GM18909 (cell line): Measurements from ENCODE around the gene THSD4.

ENCODE experiments used
- ATAC-seq: cut with Tn5 transposase; IDR thresholded peaks from one replicate; pipeline ENCODE4 v1.9.1; 2021; ENCODE audit warnings: mild to moderate bottlenecking; ENCODE audit not compliant: unreplicated experiment, poor library complexity

THSD4 gene

DNA sequence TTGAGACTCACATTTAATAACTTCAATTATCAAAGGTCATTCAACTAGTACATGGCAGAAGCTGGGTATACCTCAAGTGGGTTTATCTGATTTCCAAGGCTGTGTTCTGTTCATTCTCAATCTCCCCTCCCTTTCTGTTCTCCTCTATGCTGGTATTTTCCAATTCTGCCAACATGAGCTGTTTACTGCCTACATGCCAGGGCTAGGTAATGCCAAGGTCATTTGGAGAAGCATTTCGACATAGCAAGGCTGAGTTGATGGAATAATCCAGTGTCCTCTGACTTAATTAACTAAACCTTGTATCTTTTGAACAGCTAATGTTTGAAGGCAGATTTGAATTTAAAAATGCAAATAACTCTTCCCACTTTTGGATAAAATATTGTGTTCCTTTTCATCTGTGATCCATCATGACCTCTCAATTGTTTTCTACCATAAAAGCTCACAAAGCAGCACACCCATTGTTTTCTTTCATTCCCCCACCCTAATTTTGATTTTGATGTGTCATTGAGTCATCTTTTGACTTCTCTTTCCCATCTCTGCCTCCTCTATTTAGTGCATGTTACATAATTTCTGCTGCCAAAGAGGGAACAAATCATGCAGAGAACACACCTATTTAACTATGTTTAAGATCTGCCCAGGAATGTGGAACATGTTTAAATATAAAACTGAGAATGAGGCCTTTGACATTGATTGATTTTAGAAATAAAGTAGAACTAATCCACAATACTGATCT is 386.2 kb downstream of the THSD4 start:
- ATAC-seq: no peak

DNA sequence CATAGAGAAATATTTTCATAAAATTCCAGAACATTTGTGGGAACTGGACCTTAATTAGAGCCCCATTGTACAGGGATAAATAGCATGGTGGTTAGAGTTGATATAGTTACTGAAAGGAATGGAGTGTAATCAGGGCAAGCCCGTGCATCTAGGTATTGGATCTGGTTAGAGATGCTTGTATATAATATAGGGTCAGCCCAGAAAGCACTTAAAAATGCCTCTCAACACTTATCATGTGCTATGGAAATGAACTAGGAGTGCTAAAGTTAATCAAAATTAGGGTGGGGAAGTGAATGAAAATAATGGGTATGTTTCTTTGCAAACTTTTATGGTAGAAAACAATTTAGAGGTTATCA is 386.8 kb downstream of the THSD4 start:
- no peak for ATAC-seq

DNA sequence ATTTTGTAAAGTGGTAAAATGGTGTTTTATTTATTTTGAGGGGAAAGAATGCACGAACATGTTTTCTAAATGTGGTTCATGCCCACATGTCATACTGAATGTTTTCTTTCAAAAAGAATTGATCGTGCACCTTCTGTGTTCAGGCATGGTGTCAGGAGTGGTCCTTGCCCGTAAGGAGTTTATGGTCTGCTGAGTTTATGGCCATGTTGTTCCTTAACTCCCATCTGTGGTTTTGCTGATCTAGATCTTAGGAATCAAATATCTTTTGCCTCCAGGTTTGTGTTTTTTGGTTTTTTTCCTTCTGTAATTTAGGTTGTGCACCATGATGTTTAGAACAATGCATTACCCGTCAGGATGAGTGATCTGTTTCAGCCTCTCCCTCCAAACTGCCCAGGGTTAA is 390.7 kb downstream of the THSD4 start:
- no peak for ATAC-seq

DNA sequence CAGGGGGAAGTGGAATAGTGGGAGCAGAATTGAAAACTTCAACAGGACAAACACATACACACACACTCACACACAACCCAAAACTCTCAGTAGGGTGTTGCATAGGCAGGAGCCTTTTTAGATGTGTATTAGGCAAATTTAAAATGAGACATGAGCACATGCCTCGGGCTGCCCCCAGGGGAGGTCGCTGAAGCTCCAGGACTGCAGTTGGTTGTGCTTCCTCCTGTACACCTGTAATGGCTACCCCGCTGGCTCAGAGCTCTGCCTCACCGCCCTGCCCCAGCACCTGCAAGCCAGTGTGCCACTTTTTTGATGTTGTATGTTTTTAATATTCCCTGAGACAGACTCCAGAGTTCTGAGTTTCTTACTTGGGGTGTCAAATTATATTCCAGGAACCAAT is 391.7 kb downstream of the THSD4 start:
- ATAC-seq: no peak

DNA sequence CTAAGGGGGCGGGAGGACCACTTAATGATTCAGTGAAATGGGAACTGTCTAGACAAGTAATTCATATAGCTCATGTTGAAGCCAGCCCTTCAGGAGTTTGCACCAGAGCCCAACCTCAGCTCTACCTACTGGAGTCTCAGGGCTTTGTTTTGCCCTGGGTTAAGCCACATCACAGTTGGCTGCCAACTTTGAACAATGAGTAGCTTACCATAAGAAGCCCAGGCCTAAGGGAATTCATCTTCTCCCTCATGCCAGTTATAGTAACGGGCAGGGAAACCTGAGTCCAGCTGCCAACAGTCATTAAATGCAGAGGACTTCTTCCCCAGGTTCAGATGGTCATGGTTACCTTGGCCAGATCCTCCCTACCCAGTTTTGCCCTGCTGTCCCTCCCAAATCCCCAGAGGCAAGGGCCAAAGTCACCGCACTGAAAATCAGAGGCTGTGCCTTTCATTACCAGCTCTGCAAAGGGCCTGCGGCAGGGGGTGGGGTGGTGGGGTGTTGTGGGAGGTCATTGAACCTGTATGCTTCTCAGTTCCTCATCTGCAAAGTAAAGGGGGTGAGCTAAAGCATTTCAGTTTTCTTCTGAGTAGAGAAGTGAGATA is 392.9 kb downstream of the THSD4 start:
- peak; percentile 65 for ATAC-seq

DNA sequence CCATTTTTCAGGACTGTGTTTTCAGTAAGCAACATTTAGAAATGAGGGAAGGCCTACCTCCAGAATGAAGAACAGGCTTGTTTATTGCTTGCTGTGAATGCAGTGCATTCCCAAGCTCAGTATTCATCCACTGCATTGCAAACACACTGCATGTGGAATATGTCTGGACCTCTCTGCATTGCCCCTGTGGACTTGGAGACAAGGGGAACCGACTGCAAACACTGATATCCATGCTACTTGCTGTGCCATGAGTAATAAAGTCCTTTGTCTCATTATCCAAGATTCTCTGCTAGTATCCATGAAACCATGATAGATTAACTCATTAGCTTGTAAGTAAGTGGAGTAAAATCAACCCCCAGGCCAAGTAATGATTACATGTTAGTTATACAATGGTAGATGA is 393.9 kb downstream of the THSD4 start:
- ATAC-seq: no peak

DNA sequence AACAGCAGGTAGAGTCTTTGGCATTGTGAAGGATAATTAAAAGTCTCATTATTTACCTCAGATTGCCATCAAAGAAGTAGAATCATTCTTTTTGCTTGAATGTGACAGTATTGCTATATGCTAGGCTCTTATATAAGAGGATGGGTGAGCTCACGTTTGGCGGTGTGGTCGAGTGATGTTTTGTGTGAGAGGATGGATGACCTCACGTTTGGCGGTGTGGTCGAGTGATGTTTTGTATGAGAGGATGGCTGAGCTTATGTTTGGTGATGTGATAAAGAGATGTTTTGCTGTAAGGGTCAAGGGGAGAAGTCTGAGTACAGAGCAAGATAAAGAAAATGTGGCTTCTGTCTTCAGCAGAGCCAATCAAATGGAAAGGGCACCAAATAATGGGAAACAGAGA is 395.5 kb downstream of the THSD4 start:
- no peak for ATAC-seq

DNA sequence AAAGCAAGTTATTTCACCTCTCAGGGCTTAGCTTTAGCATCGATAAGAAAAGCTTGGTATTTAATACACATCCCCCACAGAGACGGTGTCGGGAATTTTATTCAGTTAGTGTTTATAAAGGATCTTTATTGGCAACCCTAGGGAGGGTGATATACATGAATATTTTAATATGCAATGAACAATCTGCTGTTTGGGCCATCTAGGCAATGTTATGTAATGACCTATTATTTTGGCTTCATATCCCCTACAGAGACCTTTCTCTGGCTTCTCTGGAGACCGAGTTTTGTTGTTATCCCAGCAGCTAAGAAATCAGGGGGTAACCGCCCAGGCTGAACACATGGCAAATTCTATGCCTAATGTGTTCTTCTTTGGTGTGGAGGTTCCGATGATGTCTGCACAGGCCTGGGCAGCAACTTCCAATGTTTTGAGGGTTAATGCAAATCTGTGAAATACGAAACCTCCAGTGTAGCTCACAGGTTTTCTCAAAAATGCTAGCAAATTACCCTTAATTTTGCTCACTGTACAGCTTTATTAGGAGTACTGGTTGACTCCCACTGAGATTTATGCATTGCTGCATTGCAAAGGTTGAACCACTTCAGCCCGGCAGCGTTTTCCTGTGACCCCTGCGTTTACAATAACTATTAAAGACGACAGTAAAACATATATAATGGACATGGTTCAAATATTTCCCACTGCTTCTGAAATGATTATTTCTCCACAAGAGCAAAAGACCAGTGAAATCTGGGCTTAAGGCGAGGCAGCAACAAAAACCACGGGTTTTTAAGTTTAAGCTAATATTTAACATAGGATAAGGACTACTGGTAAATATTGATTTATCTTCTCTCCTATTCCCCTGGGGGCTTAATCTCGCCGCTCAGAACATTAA is 396.8 kb downstream of the THSD4 start:
- no peak for ATAC-seq

DNA sequence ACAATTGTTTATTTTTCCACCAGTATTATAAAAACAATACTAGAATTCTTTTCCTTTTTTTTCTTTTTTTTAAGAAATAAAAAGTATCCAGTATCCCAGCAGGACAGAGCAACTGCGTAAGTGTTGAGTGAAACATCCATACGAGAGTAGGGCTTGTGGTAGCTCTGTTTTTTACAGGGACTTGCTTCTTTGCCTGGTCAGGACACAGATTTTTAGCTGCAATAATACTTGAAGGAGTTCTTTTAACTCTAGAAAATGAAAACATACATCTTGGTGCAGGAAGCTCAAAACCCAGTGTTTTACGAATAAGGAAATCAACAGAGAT is 397.4 kb downstream of the THSD4 start:
- ATAC-seq: no peak

DNA sequence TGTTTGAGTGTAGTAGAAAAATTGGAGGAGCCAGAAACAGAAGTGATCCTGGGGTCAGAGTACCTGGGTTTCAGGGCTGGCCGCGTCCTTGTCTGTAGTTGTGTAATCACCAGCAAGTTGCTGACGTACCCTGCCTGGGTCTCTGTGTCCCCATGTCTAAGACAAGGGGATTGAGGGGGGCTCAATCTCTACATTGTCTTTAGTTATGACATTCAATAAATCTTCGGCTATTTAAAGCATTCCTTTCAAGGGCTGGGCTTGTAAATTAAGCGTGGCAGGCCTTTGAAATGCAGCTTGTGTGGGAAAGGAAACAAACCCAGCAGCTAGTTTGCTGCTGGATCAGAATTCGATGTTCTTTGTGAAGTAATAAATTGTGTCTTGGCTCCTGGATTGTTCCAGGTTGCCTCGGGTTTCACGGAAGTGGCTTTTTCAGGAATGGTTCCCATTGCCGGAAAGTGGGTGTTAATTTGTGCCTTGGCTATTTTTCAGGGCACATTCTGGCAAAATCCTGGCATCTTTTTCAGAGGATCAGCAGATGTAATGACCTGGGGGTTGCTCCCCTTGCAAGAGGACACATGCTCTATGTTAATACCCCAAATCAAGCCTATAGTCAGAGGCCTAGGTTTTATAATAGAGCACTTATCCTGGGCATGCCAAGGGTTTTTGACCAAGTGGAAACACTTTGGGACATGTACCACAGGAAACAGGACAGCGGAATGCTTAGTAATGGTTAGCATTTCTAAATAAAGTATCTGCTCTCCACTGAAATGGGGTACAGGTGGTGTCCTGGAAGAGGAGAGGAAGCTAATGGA is 400.3 kb downstream of the THSD4 start:
- ATAC-seq: no peak

DNA sequence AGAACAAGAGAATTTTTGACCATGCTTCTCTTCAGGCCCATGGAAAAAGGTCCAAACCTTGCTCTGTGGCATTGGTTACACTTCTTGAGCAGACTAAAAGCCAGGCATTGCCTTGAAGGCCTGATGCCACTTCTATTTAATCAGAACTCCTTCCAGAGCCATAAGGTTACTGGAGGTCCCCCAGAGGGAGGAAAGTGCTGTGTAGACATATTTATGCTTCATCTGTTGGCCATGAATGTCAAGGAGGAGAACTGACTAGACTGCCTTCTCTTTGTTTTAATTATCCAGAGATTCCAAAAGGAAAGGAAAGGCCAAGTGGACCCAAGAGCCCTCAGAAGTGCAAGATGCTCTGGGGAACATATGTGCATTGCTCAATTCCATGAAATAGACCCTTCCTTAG is 402.5 kb downstream of the THSD4 start:
- ATAC-seq: no peak

DNA sequence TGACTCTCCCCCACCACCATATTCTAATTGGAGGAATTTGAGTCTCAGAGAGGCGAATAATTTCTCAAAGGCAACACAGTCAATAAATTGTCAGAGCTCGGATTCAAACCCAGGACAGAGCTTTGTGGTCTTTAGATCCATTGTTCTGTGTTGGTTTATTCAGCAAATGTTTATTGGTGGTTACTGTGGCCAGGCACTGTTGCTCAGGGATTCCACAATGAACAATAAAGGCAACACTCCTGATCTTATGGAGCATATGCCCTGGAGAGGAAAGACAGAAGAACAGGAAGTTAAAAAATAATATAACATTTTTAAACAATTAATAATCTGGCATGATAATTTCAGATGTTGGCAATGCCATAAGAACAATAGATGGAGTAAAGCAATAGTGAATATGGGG is 403.4 kb downstream of the THSD4 start:
- ATAC-seq: no peak

DNA sequence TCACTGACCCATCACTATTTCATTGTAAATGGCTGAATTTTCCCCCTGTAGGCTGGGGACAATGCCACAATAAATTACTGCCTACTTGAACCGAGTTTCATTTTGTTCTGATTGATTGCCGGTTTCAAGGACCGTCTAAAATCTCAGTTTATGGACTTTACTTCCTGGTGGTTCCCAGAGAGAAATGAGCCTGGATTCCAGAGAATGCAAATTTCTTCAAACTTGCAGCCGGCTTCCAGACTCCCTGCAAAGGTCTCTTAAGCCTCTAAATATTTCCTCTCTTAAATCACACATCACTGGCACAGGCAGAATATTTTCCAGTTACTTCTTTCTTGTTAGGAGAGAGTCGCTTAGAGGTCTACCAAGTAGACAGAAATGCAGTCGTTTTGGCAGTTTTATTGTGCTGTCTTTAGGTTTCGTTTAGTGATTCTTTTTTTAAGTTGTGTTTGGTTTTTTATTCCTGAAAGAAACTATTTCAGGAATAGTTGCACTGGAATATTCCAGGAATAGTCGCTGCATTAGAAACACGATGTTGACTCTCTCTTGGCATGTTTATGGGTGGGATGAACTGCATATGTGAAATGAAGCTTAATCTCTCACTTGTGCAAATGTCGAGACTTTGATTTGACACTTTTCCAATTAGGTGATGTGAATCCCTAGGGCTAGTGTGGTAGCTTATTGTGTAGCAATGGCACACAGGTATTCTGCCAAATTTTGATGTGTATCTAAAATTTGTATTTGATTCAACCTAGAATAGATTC is 411.0 kb downstream of the THSD4 start:
- ATAC-seq: no peak

DNA sequence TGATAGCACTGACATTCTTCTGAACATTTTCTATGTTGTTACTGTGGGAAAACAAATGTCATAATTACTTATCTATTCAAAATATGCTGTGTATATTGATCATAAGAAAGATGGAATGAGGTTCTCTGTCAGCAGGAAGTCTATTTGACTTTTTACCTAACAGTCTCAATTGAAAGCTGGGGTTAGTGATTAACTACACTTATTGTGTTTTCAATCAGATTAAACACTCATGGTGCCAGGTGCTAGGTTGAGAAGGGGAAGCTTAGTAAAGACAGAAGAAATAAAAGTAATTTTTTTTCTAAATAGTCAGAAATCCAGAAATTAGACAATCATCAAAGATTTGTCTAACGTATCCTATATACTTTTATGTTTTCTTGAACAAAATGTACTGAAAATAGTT is 414.1 kb downstream of the THSD4 start:
- ATAC-seq: no peak

DNA sequence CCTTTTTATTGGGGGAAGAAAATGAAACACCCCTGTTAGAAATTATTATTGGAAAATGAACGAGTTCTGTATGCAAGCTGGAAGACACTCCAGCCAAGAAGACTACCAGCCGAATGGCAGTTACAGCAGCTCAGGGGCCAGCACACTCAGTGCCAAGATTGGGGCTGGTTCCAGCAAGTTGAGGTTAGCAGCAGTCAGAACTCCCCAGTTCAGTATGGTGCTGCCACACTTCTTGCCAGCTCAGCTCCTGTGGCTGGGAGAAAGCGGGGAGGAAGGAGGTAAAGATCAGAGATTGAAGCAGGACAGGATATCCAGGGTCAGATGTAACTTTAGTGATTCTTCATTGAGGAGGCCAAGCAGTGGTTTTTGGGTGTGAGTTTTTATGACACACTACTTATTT is 414.8 kb downstream of the THSD4 start:
- ATAC-seq: no peak

DNA sequence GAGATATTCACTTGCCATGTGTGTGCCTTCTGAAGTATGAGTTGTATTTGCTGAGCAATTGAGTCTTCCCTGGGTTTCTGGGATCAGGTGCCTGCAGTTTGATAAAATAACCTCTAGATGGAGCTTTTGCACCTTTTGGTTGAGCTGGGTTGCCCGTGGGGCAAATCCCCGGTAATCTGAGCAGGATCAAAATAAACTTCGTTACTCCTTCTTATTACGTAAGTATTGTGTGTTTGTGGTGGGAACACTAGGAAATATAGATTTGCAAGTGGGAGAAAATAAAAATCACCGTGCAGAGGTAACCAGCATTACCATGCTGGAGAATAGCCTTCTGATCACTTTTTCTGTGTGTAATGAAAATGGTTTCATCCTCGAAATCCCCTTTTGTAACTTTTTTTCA is 417.7 kb downstream of the THSD4 start:
- no peak for ATAC-seq

DNA sequence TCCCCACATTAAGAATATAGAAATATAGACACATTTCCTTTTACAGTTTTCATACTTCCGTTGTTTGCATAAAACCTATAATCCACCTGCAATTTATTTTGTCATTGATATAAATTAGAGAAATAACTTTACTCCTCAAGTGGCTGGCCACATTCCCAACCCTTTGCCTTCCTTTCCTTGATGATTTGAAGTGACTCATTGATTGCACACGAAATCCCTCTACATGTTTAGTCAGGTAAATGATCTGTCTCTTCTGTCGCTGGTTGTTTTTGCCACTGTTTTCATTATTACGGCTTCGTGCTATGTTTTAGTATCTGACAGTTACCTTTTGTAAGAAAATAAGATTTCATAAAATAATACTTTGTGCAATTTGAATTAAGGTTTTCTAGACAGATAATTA is 422.9 kb downstream of the THSD4 start:
- ATAC-seq: no peak

DNA sequence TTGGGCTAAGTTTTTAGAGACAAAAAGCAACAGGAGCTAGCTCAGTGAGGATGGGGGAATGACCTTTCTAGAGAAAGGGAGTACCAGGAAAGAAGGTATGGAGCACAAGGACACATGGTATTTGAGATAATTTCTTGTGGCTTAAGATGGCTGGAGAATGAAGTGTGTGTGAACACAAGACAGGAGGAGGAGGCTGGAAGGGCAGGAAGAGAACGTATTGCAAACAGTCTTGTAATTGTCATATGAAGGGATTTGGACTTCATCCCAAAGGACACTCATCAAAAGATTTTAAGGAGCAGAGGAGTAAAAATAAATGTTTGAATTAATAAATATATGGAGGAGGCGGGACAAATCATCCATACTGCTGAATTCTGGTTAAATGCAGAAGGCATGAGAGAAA is 426.5 kb downstream of the THSD4 start:
- no peak for ATAC-seq

DNA sequence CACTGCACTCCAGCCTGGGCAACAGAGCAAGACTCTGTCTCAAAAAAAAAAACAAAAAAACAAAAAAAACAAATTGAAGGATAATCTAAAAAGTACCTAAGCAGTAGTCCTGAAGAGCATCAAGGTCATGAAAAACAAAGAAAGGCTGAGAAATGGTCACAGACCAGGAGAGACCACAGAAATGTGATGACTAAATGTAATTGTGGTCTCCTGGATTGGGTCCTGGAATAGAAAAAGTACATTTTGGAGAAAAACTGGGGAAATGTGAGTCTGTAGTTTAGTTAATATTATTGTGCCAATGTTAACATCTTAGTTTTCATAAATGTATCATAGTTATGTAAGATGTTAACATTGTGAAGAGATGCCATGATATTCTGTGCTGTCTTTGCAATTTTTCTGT is 427.6 kb downstream of the THSD4 start:
- ATAC-seq: no peak

DNA sequence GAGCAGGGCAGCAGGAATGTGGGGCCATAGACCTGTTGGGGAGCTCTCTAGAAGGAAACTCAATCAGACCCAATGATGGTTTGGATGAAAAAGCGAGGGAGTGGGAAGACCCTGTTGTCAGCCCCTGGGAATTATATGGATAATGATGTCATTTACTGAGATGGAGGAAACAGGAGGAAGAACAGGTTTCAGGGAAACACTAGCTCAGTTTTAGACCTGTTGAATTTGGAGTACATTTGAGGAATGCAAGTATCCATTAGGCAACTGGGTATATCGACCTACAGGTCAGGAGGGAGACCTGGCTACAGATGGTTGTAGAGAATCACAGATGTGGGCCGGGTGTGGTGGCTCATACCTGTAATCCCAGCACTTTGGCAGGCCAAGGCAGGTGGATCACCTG is 428.1 kb downstream of the THSD4 start:
- ATAC-seq: no peak
